Epithelial cell of proximal tubule (primary cell): Measurements from ENCODE around the gene SEZ6. TPM values are rescaled to one million over a fixed set of nuclear protein-coding genes. Genes with fewer than 3 reads are reported as not detected.

Source experiments
- DNase-seq: peaks from one replicate; pipeline ENCODE4 v3.0.0-alpha.2; 2011; ENCODE audit warnings: low read depth
- H3K4me3 ChIP-seq: 2 replicates; pipeline ENCODE4 v1.5.1; 2011; ENCODE audit warnings: low read depth, mild to moderate bottlenecking, low read length
- total RNA-seq: library from RNA; depleted of rRNA; stranded (reverse); fragments of >200 nt; gene quantifications from 2 replicates; pipeline ENCODE4 v1.2.3, GENCODE V29; 2015
- TF ChIP-seq, protein P1 (sequence below): conservative IDR thresholded peaks from 2 replicates; pipeline ENCODE4 v1.5.1; 2012; ENCODE audit warnings: low read depth, mild to moderate bottlenecking, low read length

Gene SEZ6, protein sequence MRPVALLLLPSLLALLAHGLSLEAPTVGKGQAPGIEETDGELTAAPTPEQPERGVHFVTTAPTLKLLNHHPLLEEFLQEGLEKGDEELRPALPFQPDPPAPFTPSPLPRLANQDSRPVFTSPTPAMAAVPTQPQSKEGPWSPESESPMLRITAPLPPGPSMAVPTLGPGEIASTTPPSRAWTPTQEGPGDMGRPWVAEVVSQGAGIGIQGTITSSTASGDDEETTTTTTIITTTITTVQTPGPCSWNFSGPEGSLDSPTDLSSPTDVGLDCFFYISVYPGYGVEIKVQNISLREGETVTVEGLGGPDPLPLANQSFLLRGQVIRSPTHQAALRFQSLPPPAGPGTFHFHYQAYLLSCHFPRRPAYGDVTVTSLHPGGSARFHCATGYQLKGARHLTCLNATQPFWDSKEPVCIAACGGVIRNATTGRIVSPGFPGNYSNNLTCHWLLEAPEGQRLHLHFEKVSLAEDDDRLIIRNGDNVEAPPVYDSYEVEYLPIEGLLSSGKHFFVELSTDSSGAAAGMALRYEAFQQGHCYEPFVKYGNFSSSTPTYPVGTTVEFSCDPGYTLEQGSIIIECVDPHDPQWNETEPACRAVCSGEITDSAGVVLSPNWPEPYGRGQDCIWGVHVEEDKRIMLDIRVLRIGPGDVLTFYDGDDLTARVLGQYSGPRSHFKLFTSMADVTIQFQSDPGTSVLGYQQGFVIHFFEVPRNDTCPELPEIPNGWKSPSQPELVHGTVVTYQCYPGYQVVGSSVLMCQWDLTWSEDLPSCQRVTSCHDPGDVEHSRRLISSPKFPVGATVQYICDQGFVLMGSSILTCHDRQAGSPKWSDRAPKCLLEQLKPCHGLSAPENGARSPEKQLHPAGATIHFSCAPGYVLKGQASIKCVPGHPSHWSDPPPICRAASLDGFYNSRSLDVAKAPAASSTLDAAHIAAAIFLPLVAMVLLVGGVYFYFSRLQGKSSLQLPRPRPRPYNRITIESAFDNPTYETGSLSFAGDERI
- total RNA-seq = not detected in 2 replicates

DNA sequence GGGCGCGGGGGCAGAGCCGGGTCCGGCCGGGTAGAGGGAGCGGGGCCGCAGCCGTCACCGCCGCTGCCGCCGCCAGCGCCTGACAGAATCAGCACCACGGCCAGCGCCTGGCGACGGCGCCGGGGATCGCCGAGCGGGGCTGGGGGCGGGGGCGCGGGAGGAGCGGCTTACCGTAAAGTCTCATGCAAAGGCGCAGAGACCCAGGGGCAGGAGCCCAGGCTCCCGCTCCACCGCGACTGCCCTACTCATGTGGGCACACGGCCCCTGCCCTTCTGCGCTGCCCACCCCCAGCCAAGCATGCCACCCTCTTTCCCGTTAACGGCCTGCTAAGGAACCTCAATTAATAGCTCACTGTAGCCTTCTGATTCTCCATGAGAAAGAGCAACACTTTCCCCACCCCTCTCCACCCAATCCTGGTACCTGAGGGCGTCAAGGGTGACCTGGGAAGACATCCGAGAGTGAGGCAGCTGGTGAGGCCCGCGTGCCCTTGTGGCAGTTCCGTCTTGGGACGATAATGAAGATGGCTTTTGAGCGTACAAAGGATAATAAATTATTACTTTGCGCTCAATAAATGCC is at the start of gene SEZ6:
TSS of gene SEZ6 (minus strand) at position 98 of the 576 bp plus-strand sequence. CDS start 164 bp downstream, outside the sequence.
- TF ChIP-seq, protein P1, sequence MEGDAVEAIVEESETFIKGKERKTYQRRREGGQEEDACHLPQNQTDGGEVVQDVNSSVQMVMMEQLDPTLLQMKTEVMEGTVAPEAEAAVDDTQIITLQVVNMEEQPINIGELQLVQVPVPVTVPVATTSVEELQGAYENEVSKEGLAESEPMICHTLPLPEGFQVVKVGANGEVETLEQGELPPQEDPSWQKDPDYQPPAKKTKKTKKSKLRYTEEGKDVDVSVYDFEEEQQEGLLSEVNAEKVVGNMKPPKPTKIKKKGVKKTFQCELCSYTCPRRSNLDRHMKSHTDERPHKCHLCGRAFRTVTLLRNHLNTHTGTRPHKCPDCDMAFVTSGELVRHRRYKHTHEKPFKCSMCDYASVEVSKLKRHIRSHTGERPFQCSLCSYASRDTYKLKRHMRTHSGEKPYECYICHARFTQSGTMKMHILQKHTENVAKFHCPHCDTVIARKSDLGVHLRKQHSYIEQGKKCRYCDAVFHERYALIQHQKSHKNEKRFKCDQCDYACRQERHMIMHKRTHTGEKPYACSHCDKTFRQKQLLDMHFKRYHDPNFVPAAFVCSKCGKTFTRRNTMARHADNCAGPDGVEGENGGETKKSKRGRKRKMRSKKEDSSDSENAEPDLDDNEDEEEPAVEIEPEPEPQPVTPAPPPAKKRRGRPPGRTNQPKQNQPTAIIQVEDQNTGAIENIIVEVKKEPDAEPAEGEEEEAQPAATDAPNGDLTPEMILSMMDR = no peak
- DNase-seq = no peak

DNA sequence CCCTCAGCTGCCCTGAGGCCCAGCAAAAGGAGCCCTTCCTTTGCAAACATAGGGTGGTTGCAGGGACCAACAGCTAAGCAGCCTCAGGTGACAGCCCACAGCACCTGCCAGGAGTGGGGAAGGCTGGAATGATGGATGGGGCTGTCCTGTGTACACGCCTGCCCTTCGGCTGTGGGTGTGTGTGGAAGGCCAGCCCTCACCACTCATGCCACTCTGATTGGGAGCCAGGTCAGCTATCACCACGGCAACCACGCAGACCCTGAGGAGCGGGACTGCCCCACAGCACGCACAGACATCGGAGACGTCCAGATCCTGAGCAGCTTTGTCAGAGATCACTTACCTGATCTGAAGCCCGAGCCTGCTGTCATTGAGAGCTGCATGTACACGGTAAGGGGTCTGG is 49.0 kb upstream of the SEZ6 start:
- TF ChIP-seq, protein P1 = no peak
- H3K4me3 ChIP-seq = no peak overlapping the region
- no peak for DNase-seq

More for the DNA sequence above, at the start of gene SEZ6:
- H3K4me3 ChIP-seq = no peak within 1 kb of the TSS

DNA sequence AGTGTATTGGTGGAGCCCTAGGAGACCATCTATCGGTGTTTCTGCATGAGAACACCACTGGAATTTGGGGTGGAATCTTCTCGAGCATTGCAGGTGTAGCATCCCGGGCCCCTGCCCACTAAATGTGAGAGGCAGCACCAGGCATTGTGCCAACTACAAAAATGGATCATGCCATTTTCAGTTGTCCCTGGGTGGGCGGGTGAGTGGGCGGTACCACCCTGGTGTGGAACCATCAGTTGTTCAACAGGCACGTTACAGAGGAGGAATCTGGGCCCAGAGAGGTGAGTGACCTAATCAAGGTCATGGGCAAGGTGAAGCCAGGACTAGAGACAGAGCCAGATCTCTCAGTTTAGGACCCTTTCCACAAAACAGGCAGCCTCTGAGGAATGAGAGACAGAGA is 45.9 kb upstream of the SEZ6 start:
- TF ChIP-seq, protein P1 = no peak
- H3K4me3 ChIP-seq = no peak overlapping the region
- no peak for DNase-seq

DNA sequence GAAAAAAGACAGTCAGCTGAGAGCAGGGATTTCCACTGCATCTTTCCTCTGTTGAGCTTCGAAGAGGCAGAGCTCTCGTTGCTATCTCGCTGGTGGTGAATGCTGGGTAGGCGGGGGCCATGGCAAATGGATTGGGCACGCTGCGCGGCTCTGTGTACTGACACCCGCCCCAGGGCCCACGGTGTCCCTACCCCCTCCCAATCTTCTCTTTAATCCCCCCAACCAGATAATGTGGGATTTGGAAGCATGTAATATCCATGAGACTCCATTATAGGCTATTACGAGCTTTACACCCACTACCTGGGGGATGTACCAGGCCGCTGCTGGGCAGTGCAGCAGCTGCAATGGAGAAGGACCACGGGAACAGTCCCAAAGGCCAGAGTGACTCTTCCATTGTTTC is 45.4 kb upstream of the SEZ6 start:
- H3K4me3 ChIP-seq = no peak overlapping the region
- no peak for DNase-seq
- TF ChIP-seq, protein P1 = no peak

DNA sequence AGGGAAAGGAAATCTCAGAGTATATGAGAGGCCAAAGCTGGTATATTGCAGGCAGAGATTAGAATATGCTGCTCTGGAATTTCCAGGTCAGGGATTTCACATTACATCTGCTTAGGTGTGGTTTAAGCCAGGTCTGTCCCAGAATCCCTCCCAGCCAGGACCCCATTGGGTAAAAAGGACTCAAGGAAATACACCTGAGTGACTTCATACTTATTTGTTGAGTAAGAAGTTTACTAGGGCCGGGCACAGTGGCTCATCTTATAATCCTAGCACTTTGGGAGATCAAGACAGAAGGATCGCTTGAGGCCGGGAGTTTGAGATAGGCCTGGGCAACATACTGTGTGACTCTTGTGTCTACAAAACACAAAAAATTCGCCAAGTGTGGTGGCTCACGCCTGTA is 44.3 kb upstream of the SEZ6 start:
- no peak for DNase-seq
- H3K4me3 ChIP-seq = no peak overlapping the region
- TF ChIP-seq, protein P1 = no peak

DNA sequence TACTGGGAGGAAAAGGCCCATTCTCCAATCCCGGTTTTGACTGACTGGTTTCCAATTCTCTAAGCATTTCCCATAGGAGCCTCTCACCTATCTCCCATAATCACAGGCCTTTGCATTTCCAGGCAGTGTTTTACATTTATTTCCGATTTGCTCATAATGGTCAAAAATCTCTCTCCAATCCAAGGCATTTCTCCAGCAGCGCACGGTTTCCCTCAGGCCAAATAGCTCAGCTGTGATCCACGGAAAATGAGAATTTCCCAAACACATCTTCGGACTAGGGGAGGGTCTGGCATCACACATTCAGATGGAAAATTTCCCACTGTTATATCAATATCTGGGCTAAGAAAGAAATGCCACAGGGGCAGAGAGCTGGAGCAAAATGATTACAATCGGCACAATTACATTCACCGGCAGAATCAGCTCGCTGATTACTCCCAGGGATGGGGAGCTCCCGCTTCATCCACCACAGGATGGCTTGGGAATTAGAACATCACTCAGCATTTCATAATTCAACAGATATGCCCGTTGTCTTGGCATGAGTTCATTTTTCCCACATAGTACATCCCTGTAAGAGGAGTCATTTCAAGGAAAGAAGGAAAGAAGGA is 43.8 kb upstream of the SEZ6 start:
- DNase-seq = no peak
- TF ChIP-seq, protein P1 = no peak
- no peak overlapping the region for H3K4me3 ChIP-seq
